Left ventricle myocardium inferior (tissue), 1 donor: ENCODE measurements around the gene ILDR1. TPM values are rescaled to one million over a fixed set of nuclear protein-coding genes. Genes with fewer than 3 reads are reported as not detected.

Source experiments
- DNase-seq: peaks from one replicate; pipeline ENCODE4 v3.0.0-alpha.2; 2020
- H3K27ac ChIP-seq: fragments of 200-600 bp; replicated peaks from 2 replicates; pipeline ENCODE4 v1.8.0; 2021
- H3K27me3 ChIP-seq: fragments of 200-600 bp; 2 replicates; pipeline ENCODE4 v1.8.0; 2021; ENCODE audit warnings: low read depth
- H3K36me3 ChIP-seq: fragments of 200-600 bp; 2 replicates; pipeline ENCODE4 v1.8.0; 2021
- H3K4me1 ChIP-seq: fragments of 200-600 bp; 2 replicates; pipeline ENCODE4 v1.8.0; 2021
- H3K4me3 ChIP-seq: fragments of 200-600 bp; 2 replicates; pipeline ENCODE4 v1.8.0; 2021; ENCODE audit warnings: mild to moderate bottlenecking, moderate library complexity
- H3K9me3 ChIP-seq: fragments of 200-600 bp; replicated peaks from 2 replicates; pipeline ENCODE4 v1.8.0; 2021
- CTCF ChIP-seq: fragments of 200-600 bp; IDR thresholded peaks from 2 replicates; pipeline ENCODE4 v1.8.0; 2021; ENCODE audit warnings: antibody characterized with exemption, mild to moderate bottlenecking, borderline replicate concordance
- intact Hi-C: fragments of 100-400 bp; cut with micrococcal nuclease; formaldehyde crosslinking; loops from one replicate; pipeline ENCODE4 v1.11.0; 2022
- total RNA-seq: library from RNA; stranded (reverse); fragmentation: NEBNext Ultra II Directional; extraction: Animal tissue kit (Norgen Biotek cat#: 25700); gene quantifications from one replicate; pipeline ENCODE4 v1.2.1, GENCODE V29; 2021
- donor health status: DM: no; HTN: yes; CAD: no; lungs with severe emphysema.

The ILDR1 gene
- total RNA-seq, 1 donor from 2014 or later: 0.33 TPM

- no peak overlapping the region for H3K4me3 ChIP-seq
- intact Hi-C loops: no loop called here
- no peaks in the 10 kb centered on the region for H3K4me1 ChIP-seq
- DNase-seq: no peak
- no peak for TF ChIP-seq CTCF
- H3K36me3 ChIP-seq: no peaks in the 10 kb centered on the region
- H3K27me3 ChIP-seq: peaks cover 46% of the 10 kb centered on the region
- no peak overlapping the region for H3K27ac ChIP-seq
- H3K9me3 ChIP-seq: no peaks in the 10 kb centered on the region
Observed at GRCh38 chr3:122002611-122003010, 19.4 kb downstream of the ILDR1 start.

GRCh38 chr3:122001892-122002291, 20.2 kb downstream of the ILDR1 start:
- H3K27me3 ChIP-seq: peaks cover 46% of the 10 kb centered on the region
- no peak overlapping the region for H3K4me3 ChIP-seq
- H3K4me1 ChIP-seq: no peaks in the 10 kb centered on the region
- no peaks in the 10 kb centered on the region for H3K36me3 ChIP-seq
- intact Hi-C loops: no loop called here
- H3K27ac ChIP-seq: no peak overlapping the region
- no peak for DNase-seq
- no peak for TF ChIP-seq CTCF
- no peaks in the 10 kb centered on the region for H3K9me3 ChIP-seq

GRCh38 chr3:122000936-122001605, 21.0 kb downstream of the ILDR1 start:
- no peak for DNase-seq
- Histone ChIP-seq H3K27me3 (peaks cover 44% of the 10 kb centered on the region), H3K36me3 (no peaks in the 10 kb centered on the region), H3K4me3 (no peak overlapping the region), H3K27ac (no peak overlapping the region), H3K4me1 (no peaks in the 10 kb centered on the region), H3K9me3 (no peaks in the 10 kb centered on the region)
- intact Hi-C loops: no loop called here
- no peak for TF ChIP-seq CTCF

GRCh38 chr3:121999931-122000330, 22.1 kb downstream of the ILDR1 start:
- intact Hi-C loops: no loop called here
- Histone ChIP-seq H3K36me3 (no peaks in the 10 kb centered on the region), H3K27me3 (peaks cover 33% of the 10 kb centered on the region), H3K4me1 (no peaks in the 10 kb centered on the region), H3K9me3 (no peaks in the 10 kb centered on the region), H3K4me3 (no peak overlapping the region), H3K27ac (no peak overlapping the region)
- DNase-seq: no peak
- TF ChIP-seq CTCF: no peak

GRCh38 chr3:121998611-121999473, 23.2 kb downstream of the ILDR1 start:
- H3K9me3 ChIP-seq: no peaks in the 10 kb centered on the region
- no peak for DNase-seq
- no peak overlapping the region for H3K27ac ChIP-seq
- H3K27me3 ChIP-seq: peaks cover 25% of the 10 kb centered on the region
- TF ChIP-seq CTCF: no peak
- H3K4me3 ChIP-seq: no peak overlapping the region
- H3K4me1 ChIP-seq: no peaks in the 10 kb centered on the region
- no peaks in the 10 kb centered on the region for H3K36me3 ChIP-seq
- intact Hi-C loops: no loop called here
